Measurements from ENCODE around the gene PCSK4.
"Not testable (repeated sequence)": the region's sequence is repeated elsewhere in the genome, so short reads cannot be mapped to it uniquely, and the experiment has no call there.

PCSK4 gene

DNA sequence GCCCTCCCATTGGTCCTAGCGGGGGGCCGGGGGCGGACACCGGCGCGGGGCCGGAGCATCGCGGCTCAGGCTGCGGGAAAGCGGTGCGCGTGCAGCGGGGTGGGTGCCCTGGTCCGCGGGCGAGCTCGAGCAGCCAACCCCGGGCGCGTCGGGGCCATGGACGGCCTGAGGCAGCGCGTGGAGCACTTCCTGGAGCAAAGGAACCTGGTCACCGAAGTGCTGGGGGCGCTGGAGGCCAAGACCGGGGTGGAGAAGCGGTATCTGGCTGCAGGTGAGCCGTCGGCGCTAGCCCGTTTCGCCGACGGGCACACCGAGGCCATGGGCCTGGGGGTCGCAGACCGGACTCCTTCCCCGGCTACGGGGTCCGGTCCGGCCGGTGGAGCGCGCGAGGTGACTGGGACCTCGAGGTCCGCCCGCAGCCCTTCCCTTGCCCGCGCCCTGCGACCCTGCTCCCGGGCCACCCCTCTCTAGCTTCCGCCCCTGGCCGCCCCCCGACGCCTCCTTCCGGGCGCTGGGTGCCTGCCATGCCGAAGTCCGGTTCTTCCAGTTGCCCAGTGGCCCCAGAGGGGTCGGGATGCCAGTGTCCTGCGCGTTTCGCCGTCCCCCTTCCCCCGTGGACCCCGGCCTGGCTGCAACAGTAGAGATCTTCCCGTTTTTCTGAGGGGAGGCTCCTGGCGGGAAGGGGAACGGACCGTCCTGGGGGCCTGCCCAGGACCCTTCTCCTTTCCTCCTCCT lies 1.1 kb upstream of the PCSK4 start, which contains the start of gene REEP6:
REEP6 (plus strand) TSS at position 68 of the 735 bp plus-strand sequence; CDS start at position 157, 89 bp downstream.
- Mint-ChIP-seq H3K4me1 (ENCODE audit: low read depth) (peaks cover 5% of the 10 kb centered on the region), H3K4me3 (peak within 1 kb of the TSS; percentile 90), H3K27ac (peak within 1 kb of the TSS; percentile 81), H3K36me3 (ENCODE audit: low read depth) (no peaks in the 10 kb centered on the region), H3K27me3 (ENCODE audit: low read depth) (peaks cover 19% of the 10 kb centered on the region), H3K9me3 (no peaks in the 10 kb centered on the region)

DNA sequence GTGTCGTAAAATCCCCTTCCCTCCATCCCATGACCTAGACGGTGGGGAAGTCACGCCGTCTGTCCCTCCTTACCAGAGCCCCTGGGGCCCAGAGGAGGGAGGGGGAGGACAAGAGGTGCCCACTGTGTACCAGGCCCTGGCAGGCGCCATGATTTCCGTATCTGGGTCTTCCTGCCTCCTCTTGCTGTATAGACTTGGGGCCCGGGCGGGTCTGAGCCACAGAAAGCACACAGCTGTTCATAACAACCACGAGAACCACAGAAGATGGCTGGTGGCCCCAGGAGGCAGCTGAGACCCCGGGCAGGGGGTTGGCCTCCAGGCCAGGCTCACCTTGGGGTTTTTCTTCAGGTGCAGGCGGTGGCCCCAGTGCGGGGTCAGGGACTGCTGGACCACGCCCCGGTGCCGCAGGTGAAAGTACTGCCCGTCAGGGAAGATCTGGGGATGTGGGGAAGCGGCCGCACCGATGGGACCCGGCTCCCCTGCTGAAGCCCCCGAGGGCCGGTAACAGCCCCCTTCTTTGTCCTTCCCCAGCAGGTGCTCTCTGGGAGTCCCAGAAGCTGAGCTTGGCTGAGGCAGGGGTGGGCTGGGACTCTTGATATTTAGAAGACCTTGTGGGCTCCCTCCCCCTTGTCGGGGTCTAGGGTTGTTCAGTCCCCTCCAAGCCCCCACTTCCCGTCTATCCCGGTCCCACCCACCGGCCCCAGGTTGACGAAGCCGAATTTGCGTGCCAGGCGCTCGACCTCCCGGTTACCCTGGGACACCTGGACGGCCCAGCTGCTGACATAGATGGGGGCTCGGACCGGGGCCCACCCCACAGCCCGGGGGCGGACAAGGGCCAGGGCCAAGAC lies 463 bp downstream of the PCSK4 start:
- Mint-ChIP-seq H3K9me3 (no peaks in the 10 kb centered on the region), H3K36me3 (ENCODE audit: low read depth) (no peaks in the 10 kb centered on the region), H3K27ac (no peak overlapping the region), H3K4me3 (peak overlapping the region; percentile 56), H3K4me1 (ENCODE audit: low read depth) (peaks cover 5% of the 10 kb centered on the region), H3K27me3 (ENCODE audit: low read depth) (peaks cover 19% of the 10 kb centered on the region)

DNA sequence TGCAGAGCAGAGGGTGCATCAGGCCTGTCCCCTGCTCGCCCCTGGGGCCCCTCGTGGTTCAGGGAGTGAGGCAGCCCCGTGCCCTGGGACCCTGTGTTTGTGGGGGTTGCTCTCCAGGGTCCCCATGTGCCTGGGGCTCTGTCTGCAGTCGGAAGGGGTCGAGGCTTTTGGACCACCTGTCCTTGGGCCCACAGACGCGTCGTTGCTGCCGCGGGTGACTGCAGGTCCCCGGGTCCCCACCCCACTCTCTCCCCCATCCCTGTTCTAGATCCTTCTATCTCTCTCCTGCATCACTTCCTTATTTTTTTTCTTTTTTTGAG lies 1.9 kb downstream of the PCSK4 start:
- H3K4me1 Mint-ChIP-seq (ENCODE audit: low read depth), result peaks cover 5% of the 10 kb centered on the region
- peak overlapping the region; percentile 65 for H3K27ac Mint-ChIP-seq
- no peaks in the 10 kb centered on the region for H3K36me3 Mint-ChIP-seq (ENCODE audit: low read depth)
- H3K9me3 Mint-ChIP-seq, result no peaks in the 10 kb centered on the region
- no peak overlapping the region for H3K4me3 Mint-ChIP-seq
- peaks cover 19% of the 10 kb centered on the region for H3K27me3 Mint-ChIP-seq (ENCODE audit: low read depth)

DNA sequence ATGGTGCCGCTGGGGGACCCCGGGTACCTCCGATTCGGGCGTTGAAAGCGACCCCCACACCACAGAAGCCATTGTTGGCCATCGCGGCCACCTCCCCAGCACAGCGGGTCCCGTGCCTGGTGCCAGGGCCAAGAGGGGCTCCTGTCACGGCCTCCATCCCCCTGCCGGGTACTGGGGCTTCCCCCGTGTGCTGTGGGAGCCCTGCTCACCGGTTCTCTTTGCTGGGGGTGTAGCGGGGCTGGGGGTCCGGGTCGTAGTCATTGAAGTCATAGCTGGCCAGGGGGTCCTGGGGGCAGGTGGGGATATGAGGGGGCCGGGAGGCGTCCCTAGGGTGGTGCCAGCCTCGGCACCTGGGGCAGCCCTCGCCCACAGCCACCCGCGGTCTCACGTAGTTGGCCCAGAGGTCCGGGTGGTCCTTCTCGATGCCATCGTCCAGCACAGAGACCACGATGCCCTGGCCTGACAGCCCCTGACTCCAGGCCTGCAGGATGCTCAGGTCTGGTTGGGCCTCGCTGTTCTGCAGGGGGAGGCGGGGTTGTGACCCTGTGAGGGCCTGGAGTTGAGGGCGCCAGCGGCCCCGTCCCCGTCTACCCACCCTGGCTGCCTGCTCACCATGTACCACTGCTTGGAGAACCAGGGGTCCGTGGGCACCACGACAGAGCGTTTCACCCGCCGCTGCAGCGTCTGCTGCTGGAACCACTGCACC lies 2.4 kb downstream of the PCSK4 start:
- Mint-ChIP-seq H3K4me3 (no peak overlapping the region), H3K27ac (no peak overlapping the region), H3K9me3 (no peaks in the 10 kb centered on the region), H3K27me3 (ENCODE audit: low read depth) (peaks cover 16% of the 10 kb centered on the region), H3K4me1 (ENCODE audit: low read depth) (peaks cover 5% of the 10 kb centered on the region), H3K36me3 (ENCODE audit: low read depth) (no peaks in the 10 kb centered on the region)

DNA sequence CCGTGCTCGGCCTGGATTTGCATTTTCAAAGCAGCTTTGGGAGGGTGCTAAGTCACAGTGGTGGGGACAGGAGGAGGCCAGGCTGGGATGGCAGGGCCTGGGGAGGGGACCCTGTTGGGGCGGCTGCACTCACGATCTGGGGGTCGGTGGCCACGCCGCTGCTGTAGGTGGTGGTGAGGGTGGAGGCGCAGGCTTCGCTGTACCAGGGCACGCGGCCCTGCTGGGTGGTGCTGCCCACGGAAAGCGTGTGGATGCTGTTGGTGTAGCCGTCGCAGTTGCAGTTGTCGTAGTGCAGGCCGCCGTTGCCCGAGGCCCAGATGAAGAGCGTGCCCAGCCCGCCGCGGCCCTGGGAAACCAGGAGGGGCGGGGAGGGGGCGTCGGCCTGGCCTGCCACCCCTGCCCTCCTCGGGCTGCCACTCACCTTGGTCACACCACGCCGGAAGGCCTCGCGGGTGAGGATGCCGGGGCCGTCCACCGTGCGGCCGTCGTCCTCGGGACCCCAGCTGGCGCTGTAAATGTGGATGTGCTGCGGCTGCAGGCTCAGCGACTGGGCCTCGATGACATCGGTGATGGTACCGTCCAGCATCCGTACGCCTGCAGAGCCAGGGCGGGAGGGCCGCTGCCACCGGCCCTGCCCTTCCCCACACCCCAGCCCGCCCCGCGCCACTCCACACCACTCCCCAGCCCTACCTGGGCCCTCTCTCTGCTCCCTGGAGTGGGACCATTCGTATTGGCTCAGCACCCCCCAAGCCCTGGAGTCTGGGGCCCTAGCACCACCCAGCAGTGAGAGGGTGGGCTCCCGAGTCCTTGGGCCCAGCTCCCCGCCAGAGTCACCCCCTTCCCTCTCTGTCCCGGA lies 3.2 kb downstream of the PCSK4 start:
- Mint-ChIP-seq H3K4me1 (ENCODE audit: low read depth) (peaks cover 5% of the 10 kb centered on the region), H3K4me3 (no peak overlapping the region), H3K27me3 (ENCODE audit: low read depth) (peaks cover 9% of the 10 kb centered on the region), H3K36me3 (ENCODE audit: low read depth) (no peaks in the 10 kb centered on the region), H3K27ac (no peak overlapping the region), H3K9me3 (no peaks in the 10 kb centered on the region)

DNA sequence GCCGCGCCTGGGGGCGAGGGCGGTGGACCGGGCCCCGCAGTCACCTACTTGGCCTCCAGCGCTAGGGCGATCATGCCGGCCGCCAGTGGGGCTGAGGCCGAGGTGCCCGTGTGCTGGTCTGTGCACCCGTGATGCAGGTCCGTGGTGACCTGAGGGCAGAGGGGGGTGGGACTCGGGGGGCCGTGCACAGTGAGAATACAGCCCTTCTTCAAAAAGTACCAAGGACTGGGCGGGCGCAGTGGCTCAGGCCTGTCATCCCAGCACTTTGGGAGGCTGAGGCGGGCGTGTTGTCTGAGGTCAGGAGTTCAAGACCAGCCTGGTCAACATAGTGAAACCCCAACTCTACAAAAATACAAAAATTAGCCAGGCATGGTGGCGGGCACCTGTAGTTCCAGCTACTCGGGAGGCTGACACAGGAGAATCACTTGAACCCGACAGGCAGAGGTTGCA lies 6.1 kb downstream of the PCSK4 start:
- no peak overlapping the region for H3K4me3 Mint-ChIP-seq
- peaks cover 2% of the 10 kb centered on the region for H3K36me3 Mint-ChIP-seq (ENCODE audit: low read depth)
- no peaks in the 10 kb centered on the region for H3K9me3 Mint-ChIP-seq
- peaks cover 6% of the 10 kb centered on the region for H3K4me1 Mint-ChIP-seq (ENCODE audit: low read depth)
- no peaks in the 10 kb centered on the region for H3K27me3 Mint-ChIP-seq (ENCODE audit: low read depth)
- H3K27ac Mint-ChIP-seq, result no peak overlapping the region

DNA sequence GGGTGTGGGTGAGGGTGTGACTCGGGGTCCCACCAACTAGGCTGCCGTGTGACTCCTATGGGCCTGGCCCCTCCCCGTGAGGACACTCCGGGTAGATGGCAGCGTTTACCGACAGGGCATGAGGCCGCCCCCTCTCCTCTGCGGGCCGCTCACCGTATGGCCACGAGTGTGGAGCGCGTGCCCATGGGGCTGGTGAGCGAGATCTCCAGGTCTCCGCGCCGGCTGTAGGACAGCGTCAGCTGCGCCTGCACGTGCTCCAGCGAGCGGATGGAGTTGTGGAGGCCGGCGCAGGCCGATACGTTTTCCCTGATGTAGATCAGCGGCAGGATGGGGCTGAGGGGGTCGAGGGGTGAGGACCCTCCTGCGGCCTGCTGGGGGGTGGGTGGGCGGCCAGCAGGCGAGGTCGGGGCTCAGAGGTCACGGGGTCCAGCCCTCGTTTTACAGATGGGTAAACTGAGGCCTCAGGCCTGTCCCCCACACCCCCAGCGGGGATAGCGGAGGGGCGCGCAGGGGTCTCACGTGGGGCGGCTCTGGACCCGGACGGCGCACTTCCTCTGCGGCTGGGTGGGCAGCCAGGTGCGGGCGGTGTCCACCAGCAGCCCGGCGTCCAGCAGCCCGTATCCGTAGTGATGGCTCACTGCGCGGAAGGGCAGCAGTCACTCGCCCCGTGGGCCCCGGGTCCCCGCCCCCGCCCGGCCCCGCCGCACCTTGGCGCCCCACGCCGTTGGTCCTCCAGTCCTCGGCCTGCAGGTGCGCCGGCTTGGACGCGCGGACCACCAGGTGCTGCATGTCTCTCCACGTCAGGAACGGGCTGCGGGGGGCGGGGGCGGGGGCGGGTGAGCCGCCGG lies 6.8 kb downstream of the PCSK4 start:
- peaks cover 3% of the 10 kb centered on the region for H3K36me3 Mint-ChIP-seq (ENCODE audit: low read depth)
- no peaks in the 10 kb centered on the region for H3K9me3 Mint-ChIP-seq
- H3K4me3 Mint-ChIP-seq, result no peak overlapping the region
- H3K27ac Mint-ChIP-seq, result no peak overlapping the region
- no peaks in the 10 kb centered on the region for H3K27me3 Mint-ChIP-seq (ENCODE audit: low read depth)
- H3K4me1 Mint-ChIP-seq (ENCODE audit: low read depth), result peaks cover 7% of the 10 kb centered on the region

DNA sequence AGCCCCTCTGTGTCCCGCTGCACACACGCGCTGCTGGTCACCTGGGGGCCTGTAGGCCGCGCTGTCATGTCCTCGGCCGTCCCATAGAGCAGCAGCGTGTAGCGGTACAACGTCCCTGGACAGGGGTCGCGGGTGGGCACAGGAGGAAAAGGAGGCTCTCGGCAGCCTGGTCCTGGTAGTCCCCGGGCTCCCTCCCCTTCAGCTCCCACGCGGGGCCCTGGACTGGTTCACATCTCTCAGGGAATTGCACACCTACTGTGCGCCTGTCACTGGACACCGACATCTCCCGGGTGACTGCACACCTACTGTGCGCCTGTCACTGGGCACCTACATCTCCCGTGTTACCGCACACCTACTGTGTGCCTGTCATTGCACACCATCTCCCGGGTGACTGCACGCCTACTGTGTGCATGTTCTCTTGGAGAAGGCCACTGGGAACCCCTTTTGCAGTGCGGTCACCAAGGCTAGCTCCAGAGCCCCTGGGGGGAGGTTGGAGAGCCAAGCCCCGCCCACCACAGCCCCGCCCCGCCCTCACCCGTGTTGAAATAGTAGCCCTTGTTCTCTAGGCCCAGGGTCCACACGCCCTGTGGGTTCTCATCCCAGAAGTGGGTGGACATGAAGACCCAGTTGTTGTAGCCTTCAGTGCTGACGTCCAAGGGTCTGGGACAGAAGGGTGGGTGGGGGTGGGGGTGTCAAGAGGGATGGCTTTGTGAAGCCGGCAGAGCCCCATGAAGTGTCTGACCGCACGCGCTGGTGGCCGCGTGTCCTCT lies 7.6 kb downstream of the PCSK4 start:
- no peak overlapping the region for H3K4me3 Mint-ChIP-seq
- peaks cover 3% of the 10 kb centered on the region for H3K36me3 Mint-ChIP-seq (ENCODE audit: low read depth)
- no peak overlapping the region for H3K27ac Mint-ChIP-seq
- H3K27me3 Mint-ChIP-seq (ENCODE audit: low read depth), result no peaks in the 10 kb centered on the region
- no peaks in the 10 kb centered on the region for H3K9me3 Mint-ChIP-seq
- peaks cover 7% of the 10 kb centered on the region for H3K4me1 Mint-ChIP-seq (ENCODE audit: low read depth)

DNA sequence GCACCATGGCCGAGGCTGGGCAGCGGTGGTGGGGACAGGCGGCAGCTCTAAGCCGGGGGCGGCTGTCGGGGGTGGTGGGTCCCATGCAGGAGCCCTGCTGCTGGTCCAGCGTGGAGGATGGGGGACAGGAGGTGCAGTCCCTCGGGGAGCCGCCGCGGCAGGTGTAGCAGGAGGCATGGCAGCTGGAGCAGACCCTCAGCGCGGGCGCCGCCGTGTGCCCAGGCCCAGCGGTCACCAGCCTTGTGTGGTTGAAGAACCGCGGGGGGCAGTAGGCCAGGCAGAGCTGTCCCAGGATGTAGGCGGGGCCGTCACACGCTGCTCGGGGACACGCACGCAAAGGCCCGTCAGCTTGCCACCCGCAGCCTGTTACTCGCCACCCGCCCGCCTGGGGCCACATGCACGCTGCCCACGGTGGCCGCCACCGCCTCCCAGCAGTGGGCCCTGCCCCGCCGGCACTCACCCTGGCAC lies 8.2 kb downstream of the PCSK4 start:
- Mint-ChIP-seq H3K9me3 (no peaks in the 10 kb centered on the region), H3K27me3 (ENCODE audit: low read depth) (no peaks in the 10 kb centered on the region), H3K4me1 (ENCODE audit: low read depth) (peaks cover 12% of the 10 kb centered on the region), H3K27ac (no peak overlapping the region), H3K4me3 (no peak overlapping the region), H3K36me3 (ENCODE audit: low read depth) (peaks cover 3% of the 10 kb centered on the region)

DNA sequence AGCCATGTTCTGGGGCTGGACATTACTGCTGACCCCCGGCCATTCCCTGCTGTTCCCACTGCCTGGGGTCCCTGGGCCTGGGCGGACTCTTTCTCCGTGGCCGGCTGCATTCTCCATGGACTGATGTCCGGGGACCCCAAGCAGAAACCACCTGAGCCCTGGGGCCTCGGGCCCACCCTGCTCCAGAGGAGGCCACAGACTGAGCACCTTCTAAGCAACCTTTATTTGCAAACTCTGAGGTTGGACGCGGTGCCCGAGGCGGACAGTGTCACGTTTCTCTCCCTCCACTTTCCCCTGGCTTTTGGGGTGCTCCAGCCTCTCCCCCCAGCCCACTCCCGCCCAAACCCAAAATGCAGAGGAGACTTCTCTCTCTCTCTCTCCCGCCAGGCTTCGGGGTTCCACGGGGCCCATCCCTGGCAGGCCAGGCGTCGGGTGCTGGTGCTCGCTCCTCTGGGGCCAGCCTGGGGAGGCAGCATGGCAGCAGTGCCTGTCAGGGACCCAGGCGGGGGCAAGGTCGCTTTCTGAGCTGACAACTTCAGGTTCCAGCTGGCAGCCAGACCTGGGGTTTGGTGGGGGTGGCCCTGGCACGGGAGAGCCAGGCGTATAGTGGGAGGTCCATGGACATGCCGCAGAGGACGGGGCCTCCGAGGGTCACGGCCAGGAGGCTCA lies 8.8 kb downstream of the PCSK4 start:
- Mint-ChIP-seq H3K27me3 (ENCODE audit: low read depth) (no peaks in the 10 kb centered on the region), H3K4me1 (ENCODE audit: low read depth) (peaks cover 12% of the 10 kb centered on the region), H3K9me3 (no peaks in the 10 kb centered on the region), H3K36me3 (ENCODE audit: low read depth) (peaks cover 3% of the 10 kb centered on the region), H3K27ac (no peak overlapping the region), H3K4me3 (no peak overlapping the region)

DNA sequence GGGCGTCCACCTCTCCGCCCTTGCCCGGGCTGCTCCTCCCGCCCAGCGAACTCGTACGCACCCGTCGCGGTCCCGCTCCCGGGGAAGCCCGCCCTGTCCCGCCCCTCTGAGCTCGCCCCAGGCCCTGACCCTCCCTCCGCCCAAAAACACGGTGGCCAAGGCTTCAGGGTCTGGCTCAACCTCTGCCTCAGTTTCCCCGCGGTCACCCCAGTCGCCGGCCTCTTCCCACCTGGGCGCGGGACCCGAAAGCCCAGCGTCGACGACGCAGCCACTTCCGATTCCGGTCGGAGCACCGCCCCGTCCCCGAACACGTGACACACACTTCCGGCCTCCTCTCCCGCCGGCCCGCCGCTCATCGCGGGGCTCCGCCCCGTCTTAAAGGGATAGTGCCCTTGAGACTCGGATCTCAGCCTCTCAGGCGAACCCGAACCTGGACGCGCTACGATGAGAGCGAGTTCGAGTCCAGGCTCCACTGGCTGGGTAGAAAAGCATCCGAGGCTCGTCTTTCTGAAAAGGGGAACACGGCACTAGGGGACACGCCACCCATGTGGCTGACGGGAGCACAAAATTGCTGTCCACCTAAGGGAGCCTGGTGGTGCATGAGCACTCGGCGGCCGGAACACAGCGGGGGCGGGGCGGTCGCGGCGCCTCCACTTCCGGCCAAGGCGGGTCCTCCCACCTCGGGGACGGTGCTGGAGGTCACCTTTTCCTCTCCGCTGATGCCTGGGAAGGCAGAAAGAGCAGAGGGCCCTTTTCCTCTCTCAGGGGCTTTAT lies 11.0 kb downstream of the PCSK4 start, which contains the start of gene C19orf25:
C19orf25 (minus strand) TSS at position 282 of the 774 bp plus-strand sequence. CDS start 312 bp downstream, outside the sequence.
- Mint-ChIP-seq H3K27me3 (ENCODE audit: low read depth) (no peaks in the 10 kb centered on the region), H3K9me3 (no peaks in the 10 kb centered on the region), H3K27ac (peak within 1 kb of the TSS; percentile 96), H3K4me1 (ENCODE audit: low read depth) (peaks cover 12% of the 10 kb centered on the region), H3K4me3 (peak within 1 kb of the TSS; percentile 98), H3K36me3 (ENCODE audit: low read depth) (peaks cover 3% of the 10 kb centered on the region)

DNA sequence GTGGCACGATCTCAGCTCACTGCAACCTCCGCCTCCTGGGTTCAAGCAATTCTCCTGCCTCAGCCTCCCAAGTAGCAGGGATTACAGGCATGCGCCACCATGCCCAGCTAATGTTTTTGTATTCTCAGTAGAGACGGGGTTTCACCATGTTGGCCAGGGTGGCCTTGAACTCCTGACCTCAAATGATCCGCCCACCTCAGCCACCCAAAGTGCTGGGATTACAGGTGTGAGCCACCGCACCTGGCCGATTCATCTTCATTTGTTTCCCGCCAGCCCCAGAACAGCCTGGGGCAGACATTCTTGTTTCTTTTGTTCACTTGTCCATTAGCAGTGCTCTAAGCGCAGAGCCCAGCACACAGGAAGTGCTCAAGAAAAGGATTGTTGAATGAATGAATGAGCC lies 13.1 kb downstream of the PCSK4 start:
- H3K9me3 Mint-ChIP-seq; H3K4me3 Mint-ChIP-seq; H3K27ac Mint-ChIP-seq; H3K27me3 Mint-ChIP-seq (ENCODE audit: low read depth); H3K36me3 Mint-ChIP-seq (ENCODE audit: low read depth): not testable (repeated sequence)
- H3K4me1 Mint-ChIP-seq (ENCODE audit: low read depth), result peaks cover 12% of the 10 kb centered on the region

All from T-helper 1 cell treated with Interleukin-12 subunit alpha and Interleukin-12 subunit beta and Interleukin-4 antibody, amounts not matched to agents 30 μg/mL and 1 μg/mL, for 36 hours (primary cell).